IMR-90 (cell line): ENCODE results near the gene ZAP70. TPM values are rescaled to one million over a fixed set of nuclear protein-coding genes. Genes with fewer than 3 reads are reported as not detected.
"Not testable (repeated sequence)": the region's sequence is repeated elsewhere in the genome, so short reads cannot be mapped to it uniquely, and the experiment has no call there.

Experiments
- ATAC-seq: fragments of 200-7000 bp; cut with Tn5 transposase; 2 replicates; pipeline ENCODE4 v1.9.1; 2020; ENCODE audit warnings: low read depth, mild to moderate bottlenecking, moderate library complexity
- BruUV-seq: library from RNA; stranded (reverse); fragments of 400-500 nt; replicated peaks from 2 replicates; lab custom pipeline; 2021; lab: Mats Ljungman, UMichigan
- CTCF ChIA-PET: fragments of 300-600 bp; formaldehyde crosslinking; extraction: SDS; loops from one replicate; lab custom pipeline; 2021; ENCODE audit warnings: antibody characterized with exemption; lab: Yijun Ruan, JAX
- POLR2A ChIA-PET: fragments of 300-600 bp; sonication (Branson Sonifier 250); formaldehyde crosslinking; loops from one replicate; lab custom pipeline; 2022; ENCODE audit warnings: antibody characterized with exemption; ENCODE audit not compliant: unreplicated experiment; lab: Charles Lee
- DNase-seq: peaks from one replicate; pipeline ENCODE4 v3.0.0; 2013
- H2AFZ ChIP-seq: replicated peaks from 2 replicates; pipeline ENCODE3; 2013; ENCODE audit warnings: low read length, mild to moderate bottlenecking; ENCODE audit not compliant: poor library complexity
- H2AK5ac ChIP-seq: 2 replicates; pipeline ENCODE4 v1.6.1; 2013; ENCODE audit warnings: low read depth, low read length, inconsistent platforms
- H2AK9ac ChIP-seq: replicated peaks from 2 replicates; pipeline ENCODE3; 2013; ENCODE audit warnings: mild to moderate bottlenecking, low read depth, low read length, moderate library complexity; ENCODE audit not compliant: poor library complexity
- H2BK120ac ChIP-seq: 2 replicates; pipeline ENCODE4 v1.6.1; 2013; ENCODE audit warnings: low read depth, low read length, inconsistent platforms
- H2BK15ac ChIP-seq: 3 replicates; pipeline ENCODE4 v1.6.1; 2013; ENCODE audit warnings: low read depth, low read length, inconsistent platforms
- H2BK20ac ChIP-seq: 2 replicates; pipeline ENCODE4 v1.6.1; 2013; ENCODE audit warnings: low read depth, mild to moderate bottlenecking, inconsistent platforms, low read length, moderate library complexity
- H2BK5ac ChIP-seq: 2 replicates; pipeline ENCODE4 v1.6.1; 2013; ENCODE audit warnings: mild to moderate bottlenecking, low read depth, low read length, inconsistent platforms; ENCODE audit not compliant: poor library complexity, severe bottlenecking
- H3K14ac ChIP-seq: replicated peaks from 2 replicates; pipeline ENCODE4 v1.6.1; 2013; ENCODE audit warnings: low read depth, low read length, inconsistent platforms
- H3K18ac ChIP-seq: 2 replicates; pipeline ENCODE4 v1.6.1; 2013; ENCODE audit warnings: low read depth, low read length, control low read depth
- H3K23ac ChIP-seq: 2 replicates; pipeline ENCODE4 v1.6.1; 2013; ENCODE audit warnings: low read depth, low read length, inconsistent platforms
- H3K27ac ChIP-seq: 2 replicates; pipeline ENCODE4 v1.5.1; 2013; ENCODE audit warnings: mild to moderate bottlenecking, control low read depth, low read length; ENCODE audit not compliant: insufficient read depth
- H3K27me3 ChIP-seq: 2 replicates; pipeline ENCODE4 v1.6.1; 2013; ENCODE audit warnings: low read length; ENCODE audit not compliant: control insufficient read depth, insufficient read depth
- H3K36me3 ChIP-seq: 2 replicates; pipeline ENCODE4 v1.6.1; 2013; ENCODE audit warnings: low read length, mixed read lengths; ENCODE audit not compliant: control insufficient read depth, insufficient read depth
- H3K4ac ChIP-seq: 2 replicates; pipeline ENCODE4 v1.6.1; 2013; ENCODE audit warnings: low read depth, low read length, inconsistent platforms
- H3K4me1 ChIP-seq: 2 replicates; pipeline ENCODE4 v1.6.1; 2013; ENCODE audit warnings: low read length, mixed read lengths; ENCODE audit not compliant: control insufficient read depth, insufficient read depth
- H3K4me2 ChIP-seq: 2 replicates; pipeline ENCODE4 v1.6.1; 2013; ENCODE audit warnings: low read depth, mild to moderate bottlenecking, control low read depth, low read length, moderate library complexity
- H3K4me3 ChIP-seq: 2 replicates; pipeline ENCODE4 v1.5.1; 2013; ENCODE audit warnings: low read depth, mild to moderate bottlenecking, control low read depth, low read length, moderate library complexity; ENCODE audit not compliant: insufficient read depth
- H3K56ac ChIP-seq: 2 replicates; pipeline ENCODE4 v1.6.1; 2013; ENCODE audit warnings: low read length, inconsistent platforms; ENCODE audit not compliant: insufficient read depth; ENCODE audit errors: extremely low read depth
- H3K79me1 ChIP-seq, 2 experiments: 2 replicates each; pipeline ENCODE4 v1.6.1; 2013; ENCODE audit warnings: low read length in 2 of 2, inconsistent platforms in 1 of 2, low read depth in 1 of 2
- H3K9ac ChIP-seq: 2 replicates; pipeline ENCODE4 v1.6.1; 2013; ENCODE audit warnings: low read depth, low read length, control low read depth
- H3K9me1 ChIP-seq: 2 replicates; pipeline ENCODE4 v1.6.1; 2013; ENCODE audit warnings: low read length, inconsistent platforms; ENCODE audit not compliant: insufficient read depth
- H3K9me3 ChIP-seq: 2 replicates; pipeline ENCODE4 v1.6.1; 2013; ENCODE audit warnings: low read length; ENCODE audit not compliant: control insufficient read depth, insufficient read depth
- H4K20me1 ChIP-seq: 2 replicates; pipeline ENCODE4 v1.6.1; 2013; ENCODE audit warnings: low read length, inconsistent platforms; ENCODE audit not compliant: insufficient read depth
- H4K5ac ChIP-seq: 2 replicates; pipeline ENCODE4 v1.6.1; 2013; ENCODE audit warnings: mild to moderate bottlenecking, low read depth, low read length, control low read depth
- H4K8ac ChIP-seq, 2 experiments: 2 replicates each; pipeline ENCODE4 v1.6.1; 2013; ENCODE audit warnings: low read depth in 2 of 2, low read length in 2 of 2, control low read depth in 1 of 2, inconsistent platforms in 1 of 2
- H4K91ac ChIP-seq: 2 replicates; pipeline ENCODE4 v1.6.1; 2013; ENCODE audit warnings: low read depth, low read length, inconsistent platforms; ENCODE audit not compliant: insufficient read depth
- WGBS, 2 experiments: methylation state at CpG; one replicate each; pipeline versions ENCODE4 v1.1.5 to v1.1.7; 2013; ENCODE audit warnings: missing lambda C conversion rate in 2 of 2; ENCODE audit not compliant: insufficient read length in 1 of 2; ENCODE audit errors: extremely low coverage in 2 of 2; 5-methylcytosine and 5-hydroxymethylcytosine counted together
- dilution Hi-C: fragments of 300-500 bp; cut with HindIII; formaldehyde crosslinking; loops from one replicate; pipeline ENCODE4 v1.14.3; 2018; ENCODE audit warnings: low sequenced_read_pairs; ENCODE audit not compliant: unreplicated experiment
- in situ Hi-C: fragments of 300-500 bp; cut with MboI; formaldehyde crosslinking; loops from 3 replicates; pipeline ENCODE4 v1.14.3; 2019; ENCODE audit warnings: low sequenced_read_pairs, inconsistent platforms, mixed read lengths
- intact Hi-C: fragments of 100-400 bp; cut with micrococcal nuclease; formaldehyde crosslinking; loops from 2 replicates; pipeline ENCODE4 v1.10.0; 2022
- polyA plus RNA-seq, 3 experiments: library from polyadenylated mRNA; depleted of rRNA; stranded (reverse); fragments of >200 nt; gene quantifications; 2 replicates each; pipeline ENCODE4 v1.2.3, GENCODE V29; 2012; ENCODE audit warnings: low replicate concordance in 1 of 3
- total RNA-seq: library from RNA; depleted of rRNA; stranded (reverse); fragments of >200 nt; gene quantifications from 2 replicates; pipeline ENCODE4 v1.2.3, GENCODE V29; 2012

Gene ZAP70
- total and polyA plus RNA-seq, 2 of the 4 experiments (the other 2 are of a cell fraction), result under 0.01 to 0.09 TPM

GRCh38 chr2:97712175-97712574 is 1.2 kb upstream of the ZAP70 start:
- H3K9ac ChIP-seq, H3K14ac ChIP-seq, BruUV-seq, H2AK5ac ChIP-seq, H3K27ac ChIP-seq, H2BK20ac ChIP-seq, H2BK15ac ChIP-seq, H4K8ac ChIP-seq, H3K4ac ChIP-seq, H3K9me3 ChIP-seq, CTCF ChIA-PET, H3K4me3 ChIP-seq, H3K4me1 ChIP-seq, H3K36me3 ChIP-seq, intact Hi-C loops, H2AK9ac ChIP-seq, H4K5ac ChIP-seq, POLR2A ChIA-PET, H3K9me1 ChIP-seq, in situ Hi-C loops, H2AFZ ChIP-seq, ATAC-seq, H3K56ac ChIP-seq, H3K79me1 ChIP-seq, DNase-seq, H4K91ac ChIP-seq, H3K4me2 ChIP-seq, H2BK120ac ChIP-seq, H4K20me1 ChIP-seq, dilution Hi-C loops, H2BK5ac ChIP-seq, H3K18ac ChIP-seq, H3K23ac ChIP-seq: not testable (repeated sequence)
- WGBS, 2 experiments, result no CpG with 5 or more reads among the region's 9 CpGs
- peaks cover 23% of the 10 kb centered on the region for H3K27me3 ChIP-seq
